ENCODE results near the gene ENTPD5. TPM values are rescaled to one million over a fixed set of nuclear protein-coding genes. Genes with fewer than 3 reads are reported as not detected.

ENTPD5 gene
- polyA plus RNA-seq, 1 donor from 2014 or later = 5.7 TPM

DNA sequence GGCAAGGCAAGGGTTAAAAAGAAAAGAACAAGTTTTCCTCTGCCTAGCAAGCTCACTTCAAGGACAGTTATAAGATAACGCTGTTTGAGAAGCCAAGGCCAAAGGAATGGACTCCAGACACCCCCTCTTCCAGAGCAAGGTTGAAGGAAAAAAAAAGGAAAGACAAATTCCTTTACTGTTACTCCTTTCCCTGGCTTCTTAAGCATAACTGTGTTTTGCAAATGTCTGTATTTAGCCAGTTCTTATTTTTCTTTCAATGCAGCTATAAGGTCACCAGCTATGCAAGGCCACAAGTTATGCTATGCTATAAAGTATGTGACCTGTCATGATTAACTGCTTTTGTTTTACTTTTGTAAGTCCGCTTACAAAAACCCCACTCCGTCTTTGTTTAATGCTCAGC lies 105.8 kb downstream of the ENTPD5 start:
- no peak overlapping the region for H2AFZ ChIP-seq (ENCODE audit: low read depth, low read length)
- H3K36me3 ChIP-seq (ENCODE audit: insufficient read depth, low read length) = peaks cover 4% of the 10 kb centered on the region
- H3K4me3 ChIP-seq (ENCODE audit: low read length) = no peak overlapping the region
- no peaks in the 10 kb centered on the region for H3K27me3 ChIP-seq (ENCODE audit: insufficient read depth, low read depth, low read length)
- H3K9me2 ChIP-seq (ENCODE audit: insufficient read depth, low read length) = no peaks in the 10 kb centered on the region
- no peaks in the 10 kb centered on the region for H3K9me3 ChIP-seq (ENCODE audit: low read length)
- no peak for TF ChIP-seq POLR2AphosphoS5 (IDR thresholded peaks at IDR 0.05)
- TF ChIP-seq, protein P1, sequence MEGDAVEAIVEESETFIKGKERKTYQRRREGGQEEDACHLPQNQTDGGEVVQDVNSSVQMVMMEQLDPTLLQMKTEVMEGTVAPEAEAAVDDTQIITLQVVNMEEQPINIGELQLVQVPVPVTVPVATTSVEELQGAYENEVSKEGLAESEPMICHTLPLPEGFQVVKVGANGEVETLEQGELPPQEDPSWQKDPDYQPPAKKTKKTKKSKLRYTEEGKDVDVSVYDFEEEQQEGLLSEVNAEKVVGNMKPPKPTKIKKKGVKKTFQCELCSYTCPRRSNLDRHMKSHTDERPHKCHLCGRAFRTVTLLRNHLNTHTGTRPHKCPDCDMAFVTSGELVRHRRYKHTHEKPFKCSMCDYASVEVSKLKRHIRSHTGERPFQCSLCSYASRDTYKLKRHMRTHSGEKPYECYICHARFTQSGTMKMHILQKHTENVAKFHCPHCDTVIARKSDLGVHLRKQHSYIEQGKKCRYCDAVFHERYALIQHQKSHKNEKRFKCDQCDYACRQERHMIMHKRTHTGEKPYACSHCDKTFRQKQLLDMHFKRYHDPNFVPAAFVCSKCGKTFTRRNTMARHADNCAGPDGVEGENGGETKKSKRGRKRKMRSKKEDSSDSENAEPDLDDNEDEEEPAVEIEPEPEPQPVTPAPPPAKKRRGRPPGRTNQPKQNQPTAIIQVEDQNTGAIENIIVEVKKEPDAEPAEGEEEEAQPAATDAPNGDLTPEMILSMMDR (IDR thresholded peaks at IDR 0.05; ENCODE audit: poor library complexity, severe bottlenecking) = no peak
- TF ChIP-seq, protein P2, sequence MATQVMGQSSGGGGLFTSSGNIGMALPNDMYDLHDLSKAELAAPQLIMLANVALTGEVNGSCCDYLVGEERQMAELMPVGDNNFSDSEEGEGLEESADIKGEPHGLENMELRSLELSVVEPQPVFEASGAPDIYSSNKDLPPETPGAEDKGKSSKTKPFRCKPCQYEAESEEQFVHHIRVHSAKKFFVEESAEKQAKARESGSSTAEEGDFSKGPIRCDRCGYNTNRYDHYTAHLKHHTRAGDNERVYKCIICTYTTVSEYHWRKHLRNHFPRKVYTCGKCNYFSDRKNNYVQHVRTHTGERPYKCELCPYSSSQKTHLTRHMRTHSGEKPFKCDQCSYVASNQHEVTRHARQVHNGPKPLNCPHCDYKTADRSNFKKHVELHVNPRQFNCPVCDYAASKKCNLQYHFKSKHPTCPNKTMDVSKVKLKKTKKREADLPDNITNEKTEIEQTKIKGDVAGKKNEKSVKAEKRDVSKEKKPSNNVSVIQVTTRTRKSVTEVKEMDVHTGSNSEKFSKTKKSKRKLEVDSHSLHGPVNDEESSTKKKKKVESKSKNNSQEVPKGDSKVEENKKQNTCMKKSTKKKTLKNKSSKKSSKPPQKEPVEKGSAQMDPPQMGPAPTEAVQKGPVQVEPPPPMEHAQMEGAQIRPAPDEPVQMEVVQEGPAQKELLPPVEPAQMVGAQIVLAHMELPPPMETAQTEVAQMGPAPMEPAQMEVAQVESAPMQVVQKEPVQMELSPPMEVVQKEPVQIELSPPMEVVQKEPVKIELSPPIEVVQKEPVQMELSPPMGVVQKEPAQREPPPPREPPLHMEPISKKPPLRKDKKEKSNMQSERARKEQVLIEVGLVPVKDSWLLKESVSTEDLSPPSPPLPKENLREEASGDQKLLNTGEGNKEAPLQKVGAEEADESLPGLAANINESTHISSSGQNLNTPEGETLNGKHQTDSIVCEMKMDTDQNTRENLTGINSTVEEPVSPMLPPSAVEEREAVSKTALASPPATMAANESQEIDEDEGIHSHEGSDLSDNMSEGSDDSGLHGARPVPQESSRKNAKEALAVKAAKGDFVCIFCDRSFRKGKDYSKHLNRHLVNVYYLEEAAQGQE (IDR thresholded peaks at IDR 0.05; ENCODE audit: borderline replicate concordance) = no peak
- no peak for TF ChIP-seq SMC3 (conservative IDR thresholded peaks at IDR 0.05; ENCODE audit: poor library complexity)
- no peak for TF ChIP-seq EZH2 (IDR thresholded peaks at IDR 0.05; ENCODE audit: borderline replicate concordance, insufficient read depth, low read length, poor library complexity, severe bottlenecking)
- TF ChIP-seq TAF1 (IDR thresholded peaks at IDR 0.05; ENCODE audit: low read depth) = no peak
- TF ChIP-seq EP300 (conservative IDR thresholded peaks at IDR 0.05; ENCODE audit: poor library complexity, severe bottlenecking) = no peak
- TF ChIP-seq RAD21 (conservative IDR thresholded peaks at IDR 0.05) = no peak
- TF ChIP-seq MXI1 (conservative IDR thresholded peaks at IDR 0.05; ENCODE audit: poor library complexity, severe bottlenecking) = no peak
- H3K9ac ChIP-seq (ENCODE audit: low read length) = no peak overlapping the region
- no peaks in the 10 kb centered on the region for H3F3A ChIP-seq (ENCODE audit: insufficient read depth, low read length, poor library complexity, severe bottlenecking)
- no peaks in the 10 kb centered on the region for H4K20me1 ChIP-seq (ENCODE audit: insufficient read depth)
- no peak overlapping the region for H3K27ac ChIP-seq (ENCODE audit: low read length)
- H3K4me2 ChIP-seq (ENCODE audit: low read length) = no peak overlapping the region
- H3K79me2 ChIP-seq (replicated peaks; ENCODE audit: insufficient read depth, low read length) = no peaks in the 10 kb centered on the region

DNA sequence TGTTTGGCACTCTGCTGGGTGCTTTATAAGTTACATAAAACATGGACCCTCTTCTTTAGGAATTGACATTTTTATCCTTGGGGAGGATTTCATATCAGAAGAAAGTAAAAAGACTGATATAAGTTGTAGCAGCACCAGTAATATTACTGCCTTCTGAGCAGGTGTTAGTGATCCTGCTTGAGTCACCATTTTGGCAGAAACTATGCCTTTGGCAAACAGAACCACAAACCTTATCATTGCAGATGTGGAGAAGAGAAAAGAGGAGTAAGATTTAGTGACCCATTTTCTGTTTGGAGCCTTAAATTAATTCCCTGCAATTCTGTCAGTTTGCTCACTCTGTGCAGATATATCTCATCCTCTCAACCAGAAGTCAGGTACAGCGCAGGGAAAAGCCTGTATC lies 109.4 kb downstream of the ENTPD5 start:
- no peaks in the 10 kb centered on the region for H3K9me2 ChIP-seq (ENCODE audit: insufficient read depth, low read length)
- H3K4me2 ChIP-seq (ENCODE audit: low read length) = no peak overlapping the region
- no peak for TF ChIP-seq EZH2 (IDR thresholded peaks at IDR 0.05; ENCODE audit: borderline replicate concordance, insufficient read depth, low read length, poor library complexity, severe bottlenecking)
- H3K79me2 ChIP-seq (replicated peaks; ENCODE audit: insufficient read depth, low read length) = no peaks in the 10 kb centered on the region
- H3K36me3 ChIP-seq (ENCODE audit: insufficient read depth, low read length) = peaks cover 9% of the 10 kb centered on the region
- H2AFZ ChIP-seq (ENCODE audit: low read depth, low read length) = no peak overlapping the region
- no peaks in the 10 kb centered on the region for H4K20me1 ChIP-seq (ENCODE audit: insufficient read depth)
- H3K9me3 ChIP-seq (ENCODE audit: low read length) = no peaks in the 10 kb centered on the region
- no peak overlapping the region for H3K9ac ChIP-seq (ENCODE audit: low read length)
- H3K27ac ChIP-seq (ENCODE audit: low read length) = no peak overlapping the region
- no peak overlapping the region for H3K4me3 ChIP-seq (ENCODE audit: low read length)
- no peaks in the 10 kb centered on the region for H3K27me3 ChIP-seq (ENCODE audit: insufficient read depth, low read depth, low read length)
- no peaks in the 10 kb centered on the region for H3F3A ChIP-seq (ENCODE audit: insufficient read depth, low read length, poor library complexity, severe bottlenecking)

Small RNA genes lying within 50 kb of the gene (small RNA-seq; reads per million reads assigned to genes)
- gene AC005480.2 = 0 reads per million in 3 experiments

Other genes starting within 250 kb of the ENTPD5 start
- 7.2 and 8.4 TPM in 2 replicates for gene PTGR2, start 167.5 kb downstream of the ENTPD5 start, polyA plus RNA-seq
- gene ZNF410, start 132.4 kb downstream of the ENTPD5 start, polyA plus RNA-seq = 63.5 and 73.7 TPM in 2 replicates
- gene FAM161B, start 69.2 kb downstream of the ENTPD5 start, polyA plus RNA-seq = 12.2 and 14.2 TPM in 2 replicates
- 82.3 and 95.6 TPM in 2 replicates for gene COQ6, start 69.0 kb downstream of the ENTPD5 start, polyA plus RNA-seq
- gene BBOF1, start 61 bp upstream of the ENTPD5 start, polyA plus RNA-seq = 47.7 and 51.4 TPM in 2 replicates
- gene ALDH6A1, start 65.2 kb upstream of the ENTPD5 start, polyA plus RNA-seq = 11.1 and 16.8 TPM in 2 replicates
- 50.8 and 57.9 TPM in 2 replicates for gene LIN52, start 65.7 kb upstream of the ENTPD5 start, polyA plus RNA-seq
- gene VSX2, start 220.2 kb upstream of the ENTPD5 start, polyA plus RNA-seq = not detected in 2 replicates